Sciatic nerve (tissue), 2 donors: ENCODE data around the gene PNPLA5. TPM values are rescaled to one million over a fixed set of nuclear protein-coding genes. Genes with fewer than 3 reads are reported as not detected.
A peak's percentile ranks its signal among the peaks of the same experiment; 100 is the strongest.

ENCODE experiments used
- ATAC-seq: fragments of 200-7000 bp; cut with Tn5 transposase; one replicate; pipeline ENCODE4 v1.9.1; 2020; ENCODE audit warnings: mild to moderate bottlenecking, moderate library complexity
- DNase-seq: peaks from one replicate; pipeline ENCODE4 v3.0.0-alpha.2; 2020; ENCODE audit warnings: low spot score
- intact Hi-C: fragments of 100-400 bp; cut with DNase I; formaldehyde crosslinking; loops from one replicate; pipeline ENCODE4 v1.14.2; 2022
- total RNA-seq: library from RNA; stranded (reverse); fragmentation: NEBNext Ultra II Directional; extraction: Animal tissue kit (Norgen Biotek cat#: 25700); gene quantifications from one replicate; pipeline ENCODE4 v1.2.1, GENCODE V29; 2021
- donor health status: DM: no; HTN: no; CAD: no.
- donor health status: DM: no; HTN: no; CAD: no.

PNPLA5 gene
- total RNA-seq, 1 donor from 2014 or later = not detected

GRCh38 chr22:43847376-43848289, 44.2 kb downstream of the PNPLA5 start:
- DNase-seq (peak; percentile 41), ATAC-seq (no peak)
- intact Hi-C loops = loop anchor here (5.0 kb wide), 1 partner anchor 45 kb away; the partner anchor contains the start of gene PNPLA5

- DNase-seq (peak; percentile 19), ATAC-seq (no peak)
- intact Hi-C loops = loop anchor here (5.0 kb wide), 1 partner anchor 45 kb away; the partner anchor contains the start of gene PNPLA5
These were observed 44.8 kb downstream of the PNPLA5 start for GRCh38 chr22:43846966-43847365.

GRCh38 chr22:43845981-43846380, 45.8 kb downstream of the PNPLA5 start:
- intact Hi-C loops = loop anchor here (5.0 kb wide), 1 partner anchor 46 kb away; the partner anchor contains the start of gene PNPLA5
- DNase-seq = peak; percentile 44
- no peak for ATAC-seq

- DNase-seq (no peak), ATAC-seq (no peak)
- intact Hi-C loops = loop anchor here (5.0 kb wide), 1 partner anchor 47 kb away; the partner anchor contains the start of gene PNPLA5
These were observed 47.0 kb downstream of the PNPLA5 start for GRCh38 chr22:43844560-43845545.

GRCh38 chr22:43843783-43844530, 47.9 kb downstream of the PNPLA5 start:
- no peak for DNase-seq
- ATAC-seq = no peak
- intact Hi-C loops = no loop called here

- ATAC-seq = no peak
- intact Hi-C loops = no loop called here
- DNase-seq = no peak
These were observed 50.1 kb downstream of the PNPLA5 start for GRCh38 chr22:43841742-43842141.

- DNase-seq = no peak
- intact Hi-C loops = no loop called here
- ATAC-seq = no peak
These were observed 51.0 kb downstream of the PNPLA5 start for GRCh38 chr22:43840851-43841250.

GRCh38 chr22:43840431-43840830, 51.4 kb downstream of the PNPLA5 start:
- ATAC-seq (no peak), DNase-seq (no peak)
- intact Hi-C loops = no loop called here

GRCh38 chr22:43839781-43840180, 52.0 kb downstream of the PNPLA5 start:
- intact Hi-C loops = no loop called here
- no peak for DNase-seq
- no peak for ATAC-seq

- DNase-seq = no peak
- intact Hi-C loops = no loop called here
- ATAC-seq = no peak
These were observed 53.1 kb downstream of the PNPLA5 start for GRCh38 chr22:43838571-43839307.

GRCh38 chr22:43838161-43838560, 53.7 kb downstream of the PNPLA5 start:
- intact Hi-C loops = no loop called here
- DNase-seq (no peak), ATAC-seq (no peak)

- ATAC-seq = no peak
- no peak for DNase-seq
- intact Hi-C loops = no loop called here
These were observed 54.1 kb downstream of the PNPLA5 start for GRCh38 chr22:43837666-43838065.

- ATAC-seq (no peak), DNase-seq (no peak)
- intact Hi-C loops = no loop called here
These were observed 56.1 kb downstream of the PNPLA5 start for GRCh38 chr22:43835736-43836135.

- ATAC-seq = no peak
- intact Hi-C loops = no loop called here
- DNase-seq = no peak
These were observed 56.6 kb downstream of the PNPLA5 start for GRCh38 chr22:43835166-43835565.

GRCh38 chr22:43833286-43834240, 58.2 kb downstream of the PNPLA5 start:
- no peak for ATAC-seq
- intact Hi-C loops = no loop called here
- no peak for DNase-seq

GRCh38 chr22:43832393-43833265, 59.2 kb downstream of the PNPLA5 start:
- ATAC-seq = no peak
- DNase-seq = no peak
- intact Hi-C loops = no loop called here
